Dermis microvascular lymphatic vessel endothelial cell (primary cell): ENCODE results near the gene IGF1R. TPM values are rescaled to one million over a fixed set of nuclear protein-coding genes. Genes with fewer than 3 reads are reported as not detected.

Experiments
- DNase-seq, 2 donors: peaks; one replicate each; pipeline versions ENCODE4 v3.0.0 to v3.0.0-alpha.2; 2010; ENCODE audit warnings: low read depth in 2 of 2
- total RNA-seq: library from RNA; depleted of rRNA; stranded (reverse); fragments of >200 nt; gene quantifications from 2 replicates; pipeline ENCODE4 v1.2.1, GENCODE V29; 2014

The IGF1R gene
- total RNA-seq, 1 donor from 2014 or later, result 13.5 TPM

- DNase-seq, result no peak
Measured at GRCh38 chr15:98823616-98824015, 175.3 kb downstream of the IGF1R start.

- no peak for DNase-seq
Measured at GRCh38 chr15:98824595-98824994, 176.3 kb downstream of the IGF1R start.

- DNase-seq, result no peak
Measured at GRCh38 chr15:98826658-98827057, 178.3 kb downstream of the IGF1R start.

GRCh38 chr15:98827217-98827616 lies 178.9 kb downstream of the IGF1R start:
- no peak for DNase-seq

GRCh38 chr15:98830034-98830634 lies 181.8 kb downstream of the IGF1R start:
- DNase-seq, result no peak

GRCh38 chr15:98834976-98835375 lies 186.6 kb downstream of the IGF1R start:
- no peak for DNase-seq

GRCh38 chr15:98835876-98836275 lies 187.5 kb downstream of the IGF1R start:
- DNase-seq, result no peak

GRCh38 chr15:98838387-98839259 lies 190.3 kb downstream of the IGF1R start:
- no peak for DNase-seq

GRCh38 chr15:98840053-98840452 lies 191.7 kb downstream of the IGF1R start:
- no peak for DNase-seq

GRCh38 chr15:98841419-98841970 lies 193.2 kb downstream of the IGF1R start:
- no peak for DNase-seq

- no peak for DNase-seq
Measured at GRCh38 chr15:98842192-98842972, 194.0 kb downstream of the IGF1R start.

- DNase-seq, result no peak
Measured at GRCh38 chr15:98842973-98843285, 194.6 kb downstream of the IGF1R start.

- no peak for DNase-seq
Measured at GRCh38 chr15:98843844-98844243, 195.5 kb downstream of the IGF1R start.

- DNase-seq, result no peak
Measured at GRCh38 chr15:98844261-98844660, 195.9 kb downstream of the IGF1R start.

GRCh38 chr15:98845138-98845884 lies 197.0 kb downstream of the IGF1R start:
- no peak for DNase-seq

- peak; percentile 53 to 72 for DNase-seq
Measured at GRCh38 chr15:98850961-98851572, 202.7 kb downstream of the IGF1R start.

- peak; percentile 93 to 94 for DNase-seq
Measured at GRCh38 chr15:98853161-98853560, 204.8 kb downstream of the IGF1R start.

GRCh38 chr15:98853617-98854420 lies 205.5 kb downstream of the IGF1R start:
- DNase-seq, result no peak

GRCh38 chr15:98854496-98854895 lies 206.2 kb downstream of the IGF1R start:
- no peak for DNase-seq
